Erythroblast (primary cell): ENCODE measurements around the gene LRRC56.

Experiments used
- GATA1 ChIP-seq: IDR thresholded peaks from 2 replicates; pipeline ENCODE4 v1.6.1; 2011; ENCODE audit warnings: low read depth, mild to moderate bottlenecking, control low read depth, low read length, moderate library complexity
- POLR2A ChIP-seq: IDR thresholded peaks from 2 replicates; pipeline ENCODE4 v1.6.1; 2011; ENCODE audit warnings: mild to moderate bottlenecking, low read length

- no peak for TF ChIP-seq POLR2A
- no peak for TF ChIP-seq GATA1
Observed at GRCh38 chr11:603154-603553, 65.8 kb downstream of the LRRC56 start.
